LNCAP (cell line): ENCODE data around the gene UBL4A.

ENCODE experiments used
- TF ChIP-seq, protein P1 (sequence below): fragments of 450-650 bp; IDR thresholded peaks from 2 replicates; pipeline ENCODE4 v1.5.1; 2017; ENCODE audit warnings: mild to moderate bottlenecking

The UBL4A gene

DNA sequence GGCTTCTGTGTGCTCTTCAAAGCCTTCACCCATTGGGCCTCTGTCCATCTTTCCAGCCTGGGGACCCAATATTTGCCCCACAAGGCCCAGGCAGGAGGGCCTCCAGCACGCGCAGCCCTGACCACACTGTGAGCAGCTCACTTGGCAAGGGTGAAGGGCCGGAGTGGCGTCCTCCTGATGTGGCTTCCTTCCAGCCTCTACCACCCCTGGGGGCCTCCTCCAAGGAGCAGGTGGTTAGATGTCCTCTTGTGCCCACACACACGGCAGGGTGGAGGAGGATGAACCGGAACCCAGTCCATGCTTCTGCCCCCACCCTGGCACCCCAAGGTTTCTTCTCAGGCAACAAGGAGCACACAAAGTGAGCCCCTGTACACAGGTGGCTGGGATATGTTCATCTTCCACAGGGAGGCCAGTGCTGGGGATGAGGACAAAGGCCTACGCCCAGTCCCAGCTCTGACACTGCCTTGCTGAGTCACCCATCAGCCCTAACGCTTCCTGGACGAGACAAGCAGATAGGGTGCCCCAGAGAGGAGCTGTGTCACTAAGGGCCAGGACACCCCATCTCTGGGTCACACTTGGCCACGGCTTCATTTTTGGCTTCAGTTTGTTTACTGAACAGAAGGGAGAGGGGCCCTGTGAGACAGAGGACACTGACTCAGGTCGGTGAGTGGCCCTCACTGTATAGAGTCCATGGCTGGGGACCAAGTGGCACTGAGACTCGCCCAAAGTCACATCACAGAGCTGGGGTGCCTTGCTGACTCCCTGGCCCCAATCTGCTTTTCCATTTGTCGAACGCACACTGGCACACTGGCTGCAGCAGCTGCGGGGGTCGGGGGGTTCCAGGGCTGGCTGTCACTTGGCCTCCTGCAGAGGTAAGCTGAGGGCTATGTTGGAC, 1.9 kb downstream of the UBL4A start:
- TF ChIP-seq, protein P1, sequence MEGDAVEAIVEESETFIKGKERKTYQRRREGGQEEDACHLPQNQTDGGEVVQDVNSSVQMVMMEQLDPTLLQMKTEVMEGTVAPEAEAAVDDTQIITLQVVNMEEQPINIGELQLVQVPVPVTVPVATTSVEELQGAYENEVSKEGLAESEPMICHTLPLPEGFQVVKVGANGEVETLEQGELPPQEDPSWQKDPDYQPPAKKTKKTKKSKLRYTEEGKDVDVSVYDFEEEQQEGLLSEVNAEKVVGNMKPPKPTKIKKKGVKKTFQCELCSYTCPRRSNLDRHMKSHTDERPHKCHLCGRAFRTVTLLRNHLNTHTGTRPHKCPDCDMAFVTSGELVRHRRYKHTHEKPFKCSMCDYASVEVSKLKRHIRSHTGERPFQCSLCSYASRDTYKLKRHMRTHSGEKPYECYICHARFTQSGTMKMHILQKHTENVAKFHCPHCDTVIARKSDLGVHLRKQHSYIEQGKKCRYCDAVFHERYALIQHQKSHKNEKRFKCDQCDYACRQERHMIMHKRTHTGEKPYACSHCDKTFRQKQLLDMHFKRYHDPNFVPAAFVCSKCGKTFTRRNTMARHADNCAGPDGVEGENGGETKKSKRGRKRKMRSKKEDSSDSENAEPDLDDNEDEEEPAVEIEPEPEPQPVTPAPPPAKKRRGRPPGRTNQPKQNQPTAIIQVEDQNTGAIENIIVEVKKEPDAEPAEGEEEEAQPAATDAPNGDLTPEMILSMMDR, result no peak

DNA sequence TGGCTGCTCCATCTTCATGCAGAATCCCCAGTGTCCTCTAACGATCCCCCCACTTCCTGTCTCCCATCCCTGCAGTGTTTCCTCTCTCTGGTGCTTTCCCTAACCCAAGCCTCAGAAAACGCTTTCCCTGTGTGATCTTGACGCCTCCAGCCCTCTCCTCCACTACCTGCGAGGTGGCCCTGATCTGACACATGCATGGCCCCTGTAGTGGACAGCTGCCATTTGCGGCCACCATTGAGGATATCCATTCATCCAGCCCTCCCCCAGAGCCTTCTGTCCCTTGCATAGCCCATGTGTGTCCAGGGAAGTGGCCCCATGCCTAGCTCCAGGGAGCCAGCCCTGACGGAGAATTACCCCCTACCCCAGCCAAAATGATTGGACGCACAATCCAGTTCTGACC, 3.1 kb downstream of the UBL4A start:
- TF ChIP-seq, protein P1, result no peak

DNA sequence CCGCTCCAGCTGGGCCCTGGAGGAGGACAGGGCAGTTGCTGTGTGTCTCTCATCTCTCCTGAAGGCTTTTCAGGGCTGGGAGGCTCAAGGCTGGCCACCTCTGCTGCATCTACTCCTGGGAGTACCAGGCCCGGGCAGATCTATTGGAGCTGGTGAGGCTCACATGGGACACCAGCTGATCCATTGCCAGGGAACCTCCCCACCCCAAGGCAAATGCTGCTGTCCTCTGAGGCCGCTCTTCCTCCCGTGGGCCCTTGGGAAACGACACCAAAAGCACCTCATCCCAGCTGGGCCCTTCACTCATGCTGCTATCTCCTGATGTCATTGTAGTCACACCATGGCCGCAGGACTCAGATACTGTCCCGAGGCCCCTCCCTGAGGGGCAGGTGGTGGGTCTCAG, 3.6 kb downstream of the UBL4A start:
- TF ChIP-seq, protein P1, result no peak

DNA sequence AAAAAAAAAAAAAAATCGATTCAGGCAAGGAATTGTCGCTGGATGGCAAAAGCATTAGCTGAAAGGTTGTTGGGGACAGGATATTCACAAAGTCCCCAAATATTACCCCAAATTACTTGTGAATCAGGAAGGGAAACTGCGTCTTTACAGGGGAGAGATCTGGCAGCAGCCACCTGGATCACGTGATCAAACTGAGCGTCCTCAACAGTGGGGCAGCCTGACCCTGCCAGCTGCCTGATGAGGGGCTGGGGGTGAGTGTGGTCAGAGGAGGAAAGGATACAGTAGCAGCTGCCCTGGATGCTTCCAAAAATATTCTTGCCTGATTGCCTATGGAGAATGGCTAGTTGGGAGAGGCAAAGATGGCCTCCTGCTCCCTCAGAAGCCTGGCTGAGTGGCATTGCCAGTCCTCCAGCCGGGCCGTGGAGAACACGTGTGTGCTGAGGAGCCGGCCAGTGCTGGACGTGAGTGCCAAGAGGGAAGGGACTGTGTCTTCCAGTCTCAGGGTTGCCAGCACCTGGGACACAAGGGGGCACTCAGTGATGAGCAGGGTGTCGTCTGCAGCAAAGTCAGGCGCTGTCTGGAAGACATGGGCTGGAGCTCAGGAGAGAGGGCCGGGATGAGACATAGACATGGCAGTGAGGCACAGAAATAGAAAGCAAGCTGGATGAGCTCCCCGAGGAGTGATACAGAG, 4.4 kb downstream of the UBL4A start:
- TF ChIP-seq, protein P1, result no peak

DNA sequence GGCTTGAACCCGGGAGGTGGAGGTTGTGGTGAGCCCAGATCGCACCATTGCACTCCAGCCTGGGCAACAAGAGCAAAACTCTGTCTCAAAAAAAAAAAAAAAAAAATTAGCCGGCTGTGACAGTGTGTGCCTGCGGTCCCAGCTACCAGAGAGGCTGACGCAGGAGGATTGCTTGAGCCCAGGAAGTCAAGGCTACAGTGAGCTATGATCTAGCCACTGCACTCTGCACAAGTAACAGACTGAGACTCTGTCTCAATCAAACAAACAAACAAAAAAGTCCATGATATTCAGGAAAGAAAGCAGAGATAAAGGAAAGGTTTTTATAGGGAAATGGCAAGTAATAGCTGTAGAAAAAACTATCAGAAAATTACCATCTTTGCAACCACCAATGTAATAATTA, 5.2 kb downstream of the UBL4A start:
- TF ChIP-seq, protein P1, result no peak

DNA sequence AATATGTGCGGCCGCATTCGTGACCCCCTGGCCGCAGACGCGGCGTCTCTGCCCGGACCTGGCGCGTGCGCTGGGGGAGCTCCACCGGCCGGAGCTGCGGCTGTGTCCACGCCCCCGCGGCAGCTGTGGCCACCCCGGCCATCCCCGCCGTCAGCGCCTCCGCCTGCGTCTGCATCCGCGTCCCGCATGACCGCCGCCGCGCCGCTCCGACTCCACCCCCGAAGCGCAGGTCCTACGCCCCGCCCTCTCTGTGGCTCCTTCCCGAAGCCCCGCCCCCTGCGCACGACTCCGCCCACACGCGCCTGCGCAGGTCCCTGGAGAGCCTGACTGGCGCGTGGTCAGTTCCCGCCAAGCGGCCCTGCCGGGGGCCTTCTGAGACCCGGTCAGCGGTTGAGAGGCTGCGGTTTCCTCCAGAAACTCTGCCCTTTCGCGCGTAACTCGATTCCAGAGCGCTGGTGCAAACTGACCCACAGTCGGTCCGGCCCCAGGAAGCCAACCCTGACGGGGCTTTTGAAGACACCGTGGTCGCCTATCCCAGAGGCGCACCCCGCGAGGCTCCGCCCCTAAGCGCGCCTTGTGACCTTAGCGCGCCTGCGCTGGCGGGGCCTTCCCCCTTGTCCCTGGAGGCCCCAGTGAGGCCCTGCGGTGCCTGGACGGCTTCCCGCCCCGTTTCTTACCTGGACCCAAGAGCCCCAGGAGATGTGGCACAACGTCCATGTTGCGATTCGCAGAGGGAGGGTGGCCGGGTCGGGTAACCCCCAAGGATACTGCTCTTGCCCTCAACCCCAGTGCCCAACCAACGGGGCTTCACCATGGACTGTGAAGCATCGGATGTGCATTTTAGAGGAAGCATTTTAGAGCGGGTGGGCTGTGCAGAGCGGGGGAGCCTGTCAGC, 7.4 kb downstream of the UBL4A start, which contains the start of gene LAGE3:
Gene LAGE3 (minus strand): TSS at position 554 of the 895 bp plus-strand sequence. CDS start 366 bp downstream, at position 188.
- TF ChIP-seq, protein P1, result no peak

DNA sequence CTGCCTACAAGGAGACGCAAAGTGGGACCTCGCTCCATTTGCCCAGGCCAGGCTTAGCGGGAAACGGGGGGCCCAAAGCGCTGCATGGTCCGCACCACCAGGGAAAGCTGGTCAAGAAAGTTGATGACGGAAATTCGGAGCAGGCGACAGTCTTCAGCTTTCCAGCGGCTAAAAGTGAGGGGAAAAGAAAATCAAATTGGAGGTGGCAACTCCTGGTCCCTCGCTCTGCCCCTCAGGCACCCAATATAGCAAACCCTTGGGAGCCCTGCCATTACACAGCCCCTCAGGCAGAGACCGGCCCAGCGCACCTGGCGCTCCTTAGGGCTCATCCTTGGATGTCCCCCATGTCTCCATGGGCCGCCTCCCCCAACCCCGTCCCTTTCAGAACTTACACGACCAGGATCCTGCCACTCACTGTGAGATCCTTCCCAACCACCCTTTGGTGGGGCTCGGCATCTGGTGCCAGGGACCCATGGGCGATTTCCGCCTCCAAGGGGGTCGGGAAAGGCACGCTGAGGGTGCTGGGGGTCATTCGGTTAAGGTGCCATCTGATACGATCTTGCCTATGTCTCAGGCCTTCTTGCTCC, 8.4 kb downstream of the UBL4A start:
- TF ChIP-seq, protein P1, result no peak
